Muscle layer of colon (tissue), 2 donors: ENCODE measurements around the gene PRG3.
"Not testable (repeated sequence)": the region's sequence is repeated elsewhere in the genome, so short reads cannot be mapped to it uniquely, and the experiment has no call there.

ENCODE experiments used
- H3K27ac ChIP-seq: one replicate; pipeline ENCODE4 v1.7.0; 2013; ENCODE audit warnings: low read depth, mild to moderate bottlenecking, low read length, moderate library complexity
- H3K27me3 ChIP-seq, 2 donors: one replicate each; pipeline ENCODE4 v1.7.0; 2013; ENCODE audit warnings: low read length in 2 of 2, mild to moderate bottlenecking in 2 of 2; ENCODE audit not compliant: insufficient read depth in 2 of 2, control insufficient read depth in 1 of 2
- H3K36me3 ChIP-seq: one replicate; pipeline ENCODE4 v1.7.0; 2013; ENCODE audit warnings: mild to moderate bottlenecking, low read length; ENCODE audit not compliant: insufficient read depth
- H3K4me1 ChIP-seq: one replicate; pipeline ENCODE4 v1.7.0; 2013; ENCODE audit warnings: mild to moderate bottlenecking, low read length; ENCODE audit not compliant: insufficient read depth
- H3K4me3 ChIP-seq, 2 donors: one replicate each; pipeline ENCODE4 v1.7.0; 2013; ENCODE audit warnings: low read length in 2 of 2, low read depth in 1 of 2, mild to moderate bottlenecking in 1 of 2, moderate library complexity in 1 of 2
- H3K9ac ChIP-seq: one replicate; pipeline ENCODE4 v1.7.0; 2013; ENCODE audit warnings: low read length
- H3K9me3 ChIP-seq: one replicate; pipeline ENCODE4 v1.7.0; 2013; ENCODE audit warnings: mild to moderate bottlenecking, low read length
- donor health status: abdominal sarcoma.
- donor health status: Adenocarcinoma of cecum.

The PRG3 gene

GRCh38 chr11:57363131-57364080 is 17.5 kb downstream of the PRG3 start:
- no peak overlapping the region for H3K9ac ChIP-seq
- no peak overlapping the region for H3K4me3 ChIP-seq
- H3K36me3 ChIP-seq: no peaks in the 10 kb centered on the region
- no peaks in the 10 kb centered on the region for H3K27me3 ChIP-seq
- H3K4me1 ChIP-seq: no peaks in the 10 kb centered on the region
- peaks cover 4% of the 10 kb centered on the region for H3K9me3 ChIP-seq
- H3K27ac ChIP-seq: no peak overlapping the region

DNA sequence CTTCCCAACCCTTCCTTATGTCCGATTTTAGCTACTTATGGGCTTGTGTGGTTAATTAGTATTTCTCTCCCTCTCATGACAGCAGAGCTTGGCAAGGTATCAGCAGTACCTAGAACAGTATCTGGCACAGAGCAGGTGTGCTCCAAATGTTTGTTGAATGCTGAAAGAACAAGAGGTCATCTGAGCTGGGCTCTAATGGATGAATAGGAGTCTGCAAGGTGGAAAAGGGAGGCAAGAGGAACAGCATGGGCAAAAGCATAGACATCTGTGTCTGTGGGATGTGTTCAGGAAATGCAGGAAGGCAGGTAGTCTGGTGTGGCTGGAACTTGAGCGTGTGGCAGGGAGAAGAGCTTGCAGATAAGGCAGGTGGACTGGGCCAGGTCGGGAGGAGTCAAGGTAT is 19.0 kb downstream of the PRG3 start:
- peaks cover 4% of the 10 kb centered on the region for H3K4me1 ChIP-seq
- H3K9me3 ChIP-seq: peaks cover 4% of the 10 kb centered on the region
- H3K9ac ChIP-seq: no peak overlapping the region
- no peaks in the 10 kb centered on the region for H3K27me3 ChIP-seq
- no peaks in the 10 kb centered on the region for H3K36me3 ChIP-seq
- H3K27ac ChIP-seq: no peak overlapping the region
- no peak overlapping the region for H3K4me3 ChIP-seq

DNA sequence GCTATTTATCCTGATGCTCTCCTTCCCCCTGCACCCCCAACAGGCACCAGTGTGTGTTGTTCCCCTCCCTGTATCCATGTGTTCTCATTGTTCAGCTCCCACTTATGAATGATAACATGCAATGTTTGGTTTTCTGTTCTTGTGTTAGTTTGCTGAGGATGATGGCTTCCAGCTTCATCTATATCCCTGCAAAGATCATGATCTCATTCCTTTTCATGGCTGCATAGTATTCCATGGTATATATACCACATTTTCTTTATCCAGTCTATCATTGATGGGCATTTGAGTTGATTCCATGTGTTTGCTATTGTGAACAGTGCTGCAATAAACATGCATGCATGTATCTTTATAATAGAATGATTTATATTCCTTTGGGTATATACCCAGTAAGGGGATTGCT is 19.5 kb downstream of the PRG3 start:
- not testable (repeated sequence) for H3K27ac ChIP-seq, H3K4me3 ChIP-seq, H3K4me1 ChIP-seq, H3K9ac ChIP-seq, H3K36me3 ChIP-seq, H3K9me3 ChIP-seq, H3K27me3 ChIP-seq

DNA sequence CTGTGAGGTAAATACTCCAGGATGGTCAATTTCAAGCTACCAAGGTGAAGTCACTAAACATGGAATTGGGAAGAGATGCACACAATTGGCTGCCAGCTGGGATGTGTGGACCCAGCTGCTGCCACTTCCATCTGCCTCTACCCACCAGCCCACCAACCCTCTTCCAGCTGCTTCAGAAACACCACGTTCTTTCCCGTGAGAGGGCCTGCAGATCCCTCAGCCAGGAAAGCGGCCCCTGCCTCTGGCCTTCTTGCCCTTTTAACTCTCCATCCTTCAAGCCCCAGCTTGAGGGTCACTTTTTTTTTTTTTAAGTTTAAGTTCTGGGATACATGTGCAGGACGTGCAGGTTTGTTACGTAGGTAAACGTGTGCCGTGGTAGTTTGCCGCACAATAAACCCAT is 20.0 kb downstream of the PRG3 start:
- H3K27me3 ChIP-seq: no peaks in the 10 kb centered on the region
- H3K27ac ChIP-seq: no peak overlapping the region
- H3K9ac ChIP-seq: no peak overlapping the region
- no peak overlapping the region for H3K4me3 ChIP-seq
- no peaks in the 10 kb centered on the region for H3K36me3 ChIP-seq
- H3K4me1 ChIP-seq: peaks cover 4% of the 10 kb centered on the region
- peaks cover 4% of the 10 kb centered on the region for H3K9me3 ChIP-seq

- Histone ChIP-seq H3K9me3 (peaks cover 4% of the 10 kb centered on the region), H3K9ac (no peak overlapping the region), H3K36me3 (no peaks in the 10 kb centered on the region), H3K27ac (no peak overlapping the region), H3K27me3 (no peaks in the 10 kb centered on the region), H3K4me1 (peaks cover 4% of the 10 kb centered on the region), H3K4me3 (no peak overlapping the region)
Observed at GRCh38 chr11:57359896-57360690, 20.9 kb downstream of the PRG3 start.

DNA sequence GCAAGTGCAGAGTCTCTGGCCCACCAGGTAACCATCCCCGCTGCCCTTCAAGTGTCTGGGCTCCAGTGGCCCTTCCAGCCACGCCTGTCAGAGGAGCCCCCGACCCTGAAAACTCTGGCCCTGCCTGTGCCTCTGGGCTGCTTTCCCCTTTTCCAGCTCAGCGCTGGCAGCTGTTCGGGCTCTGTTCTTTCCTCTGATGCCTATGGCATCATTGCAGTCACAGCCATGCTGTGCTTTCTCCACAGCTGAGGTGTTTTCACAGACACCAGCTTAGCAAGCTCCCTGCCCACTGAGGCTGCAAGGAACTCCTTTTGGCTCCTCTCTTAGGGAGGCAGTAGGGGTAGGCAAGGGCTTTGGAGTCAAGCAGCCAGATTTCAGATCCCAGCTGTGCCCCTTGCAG is 21.6 kb downstream of the PRG3 start:
- Histone ChIP-seq H3K4me3 (no peak overlapping the region), H3K36me3 (no peaks in the 10 kb centered on the region), H3K27me3 (no peaks in the 10 kb centered on the region), H3K4me1 (peaks cover 4% of the 10 kb centered on the region), H3K9ac (no peak overlapping the region), H3K27ac (no peak overlapping the region), H3K9me3 (peaks cover 4% of the 10 kb centered on the region)

DNA sequence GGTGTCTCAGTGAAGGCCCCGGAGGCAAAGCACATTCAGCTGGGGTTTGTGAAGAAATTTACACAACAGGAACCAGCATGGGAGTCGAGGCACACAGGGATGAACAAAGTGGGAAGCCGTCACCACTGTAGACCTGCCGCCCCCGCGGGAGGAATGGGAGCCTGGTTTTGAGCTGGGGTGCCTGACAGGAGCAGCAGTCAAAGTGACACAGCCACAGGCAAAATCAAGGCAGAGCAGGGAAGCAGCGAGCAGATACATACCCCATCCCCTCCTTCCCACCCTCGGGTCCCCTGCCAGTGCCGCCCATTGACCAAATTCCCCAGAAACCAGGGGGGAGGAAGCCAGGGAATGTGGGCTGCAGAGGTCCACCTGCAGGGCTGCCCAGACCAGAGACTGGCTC is 22.0 kb downstream of the PRG3 start:
- no peak overlapping the region for H3K27ac ChIP-seq
- no peaks in the 10 kb centered on the region for H3K27me3 ChIP-seq
- no peak overlapping the region for H3K4me3 ChIP-seq
- no peaks in the 10 kb centered on the region for H3K36me3 ChIP-seq
- H3K4me1 ChIP-seq: peaks cover 4% of the 10 kb centered on the region
- no peak overlapping the region for H3K9ac ChIP-seq
- H3K9me3 ChIP-seq: peaks cover 4% of the 10 kb centered on the region

DNA sequence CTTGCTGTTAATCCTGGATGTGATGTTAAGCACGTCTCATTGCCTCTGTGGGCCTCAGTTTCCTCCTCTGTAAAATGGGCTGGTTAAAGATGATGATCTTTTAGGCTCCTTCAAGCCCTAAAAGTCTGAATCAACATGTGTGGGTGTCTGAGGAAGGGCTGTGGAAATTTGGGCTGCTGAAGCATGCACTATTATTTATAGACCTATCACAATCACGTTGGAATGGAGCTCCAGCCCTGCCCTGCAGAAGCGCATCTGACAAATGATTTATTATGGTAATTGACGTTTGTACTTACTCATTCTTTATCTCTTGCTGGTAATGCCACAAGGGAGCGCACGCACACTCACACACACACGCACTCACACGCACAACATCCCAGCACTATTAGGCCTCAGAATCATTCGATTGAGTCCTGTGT is 22.4 kb downstream of the PRG3 start:
- Histone ChIP-seq H3K9me3 (peaks cover 4% of the 10 kb centered on the region), H3K36me3 (no peaks in the 10 kb centered on the region), H3K27ac (no peak overlapping the region), H3K4me3 (no peak overlapping the region), H3K9ac (no peak overlapping the region), H3K27me3 (no peaks in the 10 kb centered on the region), H3K4me1 (peaks cover 4% of the 10 kb centered on the region)

- Histone ChIP-seq H3K4me1 (peaks cover 4% of the 10 kb centered on the region), H3K27ac (no peak overlapping the region), H3K9me3 (no peaks in the 10 kb centered on the region)
Observed at GRCh38 chr11:57357856-57358255, 23.1 kb downstream of the PRG3 start.

GRCh38 chr11:57357310-57357709 is 23.6 kb downstream of the PRG3 start:
- H3K9me3 ChIP-seq: no peaks in the 10 kb centered on the region
- H3K4me1 ChIP-seq: peaks cover 4% of the 10 kb centered on the region
- H3K27ac ChIP-seq: no peak overlapping the region
- H3K36me3 ChIP-seq: no peaks in the 10 kb centered on the region
- no peak overlapping the region for H3K4me3 ChIP-seq
- no peaks in the 10 kb centered on the region for H3K27me3 ChIP-seq
- H3K9ac ChIP-seq: no peak overlapping the region

More at GRCh38 chr11:57357856-57358255, 23.1 kb downstream of the PRG3 start:
- H3K36me3 ChIP-seq: no peaks in the 10 kb centered on the region
- H3K27me3 ChIP-seq: no peaks in the 10 kb centered on the region
- no peak overlapping the region for H3K4me3 ChIP-seq
- no peak overlapping the region for H3K9ac ChIP-seq

DNA sequence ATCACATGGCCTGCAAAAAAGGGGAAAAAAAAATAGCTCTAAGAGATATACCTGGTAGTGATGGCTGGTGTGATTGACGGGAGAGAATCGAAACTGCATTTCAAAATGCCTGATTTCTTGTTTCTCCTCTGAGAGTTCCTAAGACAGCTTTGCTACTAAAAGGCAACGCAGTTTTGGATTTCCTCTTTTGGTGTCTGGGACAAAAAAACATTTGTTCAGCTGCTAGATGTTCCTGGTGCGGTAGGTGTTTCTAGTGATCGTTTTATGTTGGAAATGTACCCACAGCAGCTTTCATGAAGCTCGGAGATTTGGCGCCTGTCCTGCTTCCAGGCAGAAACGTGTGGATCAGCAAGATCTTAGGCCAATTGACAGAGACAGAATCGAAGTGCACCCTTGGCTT is 24.7 kb downstream of the PRG3 start:
- Histone ChIP-seq H3K27ac (no peak overlapping the region), H3K27me3 (no peaks in the 10 kb centered on the region), H3K9me3 (no peaks in the 10 kb centered on the region), H3K9ac (no peak overlapping the region), H3K4me1 (peaks cover 4% of the 10 kb centered on the region), H3K36me3 (no peaks in the 10 kb centered on the region), H3K4me3 (no peak overlapping the region)
